NCI-H226 (cell line): ENCODE data around the gene KANSL1L.
"Not testable (repeated sequence)": the region's sequence is repeated elsewhere in the genome, so short reads cannot be mapped to it uniquely, and the experiment has no call there.

Experiments
- DNase-seq: peaks from one replicate; pipeline ENCODE4 v3.0.0-alpha.2; 2015

The KANSL1L gene

DNA sequence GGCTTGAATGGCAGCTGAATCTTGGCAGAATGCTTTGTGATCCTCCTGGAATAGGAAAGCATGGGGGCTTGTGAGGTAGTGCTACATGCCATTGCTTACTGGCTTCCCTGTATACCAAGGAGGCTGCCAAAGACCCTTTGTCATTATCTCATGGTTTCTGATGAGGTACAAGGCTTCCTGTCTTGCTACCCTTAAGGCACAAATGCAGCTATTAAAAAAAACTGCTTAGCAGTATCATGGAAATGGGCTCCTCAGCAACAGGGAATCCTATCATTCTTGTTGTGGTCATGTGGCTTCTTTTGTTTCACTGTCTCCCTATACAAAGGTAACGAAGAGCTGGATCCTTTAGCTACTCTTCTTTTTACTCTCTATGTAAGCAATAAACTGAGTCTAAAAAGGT lies 6.6 kb upstream of the KANSL1L start:
- no peak for DNase-seq

DNA sequence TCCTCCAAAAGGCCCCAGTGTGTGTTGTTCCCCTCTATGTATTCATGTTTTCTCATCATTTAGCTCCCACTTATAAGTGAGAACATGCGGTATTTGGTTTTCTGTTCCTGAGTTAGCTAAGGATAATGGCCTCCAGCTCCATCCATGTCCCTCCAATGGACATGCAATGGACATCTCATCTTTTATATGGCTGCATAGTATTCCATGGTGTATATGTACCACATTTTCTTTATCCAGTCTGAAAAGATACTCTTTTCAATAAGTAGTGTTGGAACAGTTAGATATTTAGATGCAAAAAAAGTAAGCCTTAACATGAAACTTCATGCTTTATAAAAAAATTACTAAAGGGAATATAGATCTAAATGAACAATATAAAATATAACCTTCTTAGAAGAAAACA lies 5.9 kb upstream of the KANSL1L start:
- DNase-seq = not testable (repeated sequence)

GRCh38 chr2:210174086-210174485 lies 2.9 kb upstream of the KANSL1L start:
- DNase-seq = no peak

DNA sequence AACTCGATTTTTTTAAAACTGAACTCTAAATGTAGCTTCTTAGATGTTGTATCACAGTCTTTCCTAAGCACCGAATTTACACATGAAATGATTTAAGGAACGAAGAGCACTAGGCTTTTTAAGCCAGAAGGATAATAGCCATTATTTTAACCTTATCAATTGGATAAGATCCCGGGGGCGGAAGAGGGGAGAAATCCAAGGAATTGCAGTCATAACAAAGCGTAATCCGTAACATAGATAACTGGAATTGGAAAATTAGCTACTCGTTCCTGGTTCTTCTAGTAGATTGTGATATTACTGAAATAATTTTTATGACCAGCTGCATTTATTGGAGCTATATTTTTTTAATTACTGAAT lies 988 bp upstream of the KANSL1L start:
- no peak for DNase-seq

DNA sequence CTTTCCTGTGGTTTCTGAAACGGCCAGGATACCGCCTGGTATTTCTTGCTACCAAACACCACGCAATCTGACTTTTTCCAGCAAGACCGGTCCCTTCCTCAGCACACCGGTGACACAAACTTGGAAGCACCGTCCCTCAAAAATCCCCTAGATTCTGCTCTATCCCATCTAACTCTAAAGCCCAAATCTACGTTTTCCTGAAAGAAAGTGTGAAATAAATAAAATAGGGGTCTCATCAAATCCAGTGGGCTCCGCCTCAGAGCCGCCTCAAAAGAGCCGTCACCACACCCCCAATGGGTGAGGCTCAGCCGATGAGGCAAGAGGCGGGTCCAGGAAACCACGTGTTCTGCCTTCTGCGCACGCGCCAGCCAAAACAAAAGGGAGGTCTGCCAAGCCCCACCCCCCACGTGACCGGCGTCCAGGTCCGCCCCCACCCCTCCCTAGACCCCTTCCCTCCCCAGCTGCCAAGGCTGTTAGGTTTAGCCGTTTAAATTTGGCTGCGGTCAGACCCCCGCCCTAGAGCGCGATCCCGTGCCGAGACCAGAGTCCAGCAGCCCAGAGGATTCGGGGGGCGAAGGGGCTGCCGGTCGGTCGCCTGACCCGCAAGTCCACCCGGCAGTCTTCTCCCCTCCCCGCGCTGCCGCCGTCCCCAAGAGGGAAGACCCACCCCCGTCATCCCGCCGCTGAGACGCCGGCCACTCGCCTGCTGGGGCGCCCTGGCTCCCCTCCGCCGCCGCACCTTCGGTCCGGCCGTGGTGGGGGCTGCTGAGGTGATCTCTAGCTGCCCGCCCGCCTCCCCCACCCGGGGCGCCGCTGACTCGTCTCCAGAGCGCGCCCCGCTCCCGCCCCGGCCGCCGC lies 534 bp downstream of the KANSL1L start:
- DNase-seq = peak; percentile 60

GRCh38 chr2:210170196-210170445 lies 1.1 kb downstream of the KANSL1L start:
- no peak for DNase-seq

DNA sequence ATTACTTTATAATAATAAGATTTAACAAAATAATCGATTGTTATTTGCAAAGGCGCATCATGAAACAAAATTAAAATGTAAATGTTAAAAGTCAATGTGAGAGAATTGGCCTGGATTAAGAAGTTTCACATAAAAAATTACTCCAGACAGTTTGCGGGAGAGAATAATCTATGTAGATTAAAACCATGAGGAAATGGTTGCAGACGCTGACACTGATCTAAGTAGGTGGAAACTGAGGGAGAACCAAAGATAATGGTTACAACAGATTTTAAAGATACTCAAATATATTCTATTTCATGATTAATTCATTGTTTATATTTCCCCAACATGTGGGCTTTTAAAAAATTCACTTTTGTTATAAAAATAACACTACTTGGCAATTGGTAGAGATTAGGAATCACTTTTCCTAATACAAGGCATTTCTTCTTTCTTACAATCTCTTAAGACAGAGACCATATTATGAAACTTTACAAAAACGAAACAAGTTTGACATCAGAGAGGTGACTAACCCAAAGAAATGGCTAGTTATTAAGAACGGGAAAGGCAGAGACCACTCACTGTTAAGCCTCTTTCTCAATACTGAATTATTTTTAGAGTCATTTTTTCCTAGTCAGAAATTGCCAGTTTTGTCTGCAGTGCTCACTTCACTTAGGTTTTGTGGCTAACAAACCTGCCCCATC lies 1.6 kb downstream of the KANSL1L start:
- peak; percentile 2 for DNase-seq

- no peak for DNase-seq
These were observed 4.0 kb downstream of the KANSL1L start for GRCh38 chr2:210167227-210167626.

GRCh38 chr2:210162466-210163124 lies 8.6 kb downstream of the KANSL1L start:
- DNase-seq = no peak

DNA sequence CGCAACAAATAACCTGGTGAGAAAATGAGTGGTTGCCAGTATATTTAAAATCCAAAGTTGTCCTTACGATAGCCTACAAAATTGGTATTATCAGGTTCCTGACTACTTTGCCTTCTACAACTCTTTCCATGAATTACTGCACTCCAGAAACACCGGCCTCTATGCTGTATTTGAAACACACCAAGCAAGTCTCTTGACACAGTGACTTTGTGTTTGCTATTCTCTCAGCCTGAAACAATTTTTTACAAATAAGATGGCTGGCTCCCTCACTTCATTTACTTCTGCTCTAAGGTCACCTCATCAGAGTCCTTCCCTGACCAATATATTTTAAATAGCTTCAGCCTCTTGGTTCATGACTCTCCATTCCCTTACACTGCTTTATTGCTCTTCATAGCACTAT lies 12.2 kb downstream of the KANSL1L start:
- no peak for DNase-seq

DNA sequence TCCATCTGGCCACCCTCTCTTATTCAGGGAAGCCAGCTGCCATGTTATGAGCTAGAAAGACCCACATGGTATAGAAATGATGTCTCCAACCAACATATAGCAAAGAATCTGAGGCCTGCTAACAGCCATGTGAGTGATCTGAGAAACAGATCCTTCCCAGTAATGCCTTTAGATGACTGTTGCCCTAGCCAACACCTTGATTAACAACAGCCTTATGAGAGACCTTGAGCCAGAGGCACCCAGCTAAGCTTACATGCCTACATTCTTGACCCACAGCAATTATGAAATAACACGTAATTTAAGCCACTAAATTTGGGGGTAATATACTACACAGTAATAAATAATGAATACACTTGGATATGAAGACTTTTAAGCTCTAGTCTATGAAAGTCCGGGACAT lies 13.0 kb downstream of the KANSL1L start:
- no peak for DNase-seq

GRCh38 chr2:210157526-210157925 lies 13.7 kb downstream of the KANSL1L start:
- no peak for DNase-seq

- DNase-seq = no peak
These were observed 23.6 kb downstream of the KANSL1L start for GRCh38 chr2:210147614-210148013.

DNA sequence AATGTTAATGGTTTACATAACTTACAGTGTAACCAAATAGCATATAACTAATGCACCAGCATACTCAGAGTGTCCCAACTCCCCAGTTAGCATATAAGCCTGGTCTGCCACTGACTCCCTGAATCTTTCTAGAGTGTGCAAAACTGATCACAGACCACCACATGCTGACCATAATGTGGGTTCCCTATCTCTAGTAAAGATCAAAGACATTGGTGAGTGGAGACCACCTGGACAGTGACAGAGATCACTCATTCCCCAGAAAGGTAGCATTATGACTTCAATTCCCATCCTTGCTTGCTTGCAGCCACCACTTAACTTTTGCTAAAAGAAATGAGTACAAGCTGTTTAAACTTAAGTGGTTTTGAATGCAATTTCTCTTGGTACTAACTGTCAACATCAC lies 39.0 kb downstream of the KANSL1L start:
- DNase-seq = no peak

GRCh38 chr2:210128961-210129360 lies 42.2 kb downstream of the KANSL1L start:
- no peak for DNase-seq

- DNase-seq = no peak
These were observed 57.5 kb downstream of the KANSL1L start for GRCh38 chr2:210113614-210114235.

- no peak for DNase-seq
These were observed 58.3 kb downstream of the KANSL1L start for GRCh38 chr2:210112871-210113270.

- DNase-seq = no peak
These were observed 71.3 kb downstream of the KANSL1L start for GRCh38 chr2:210099940-210100339.

DNA sequence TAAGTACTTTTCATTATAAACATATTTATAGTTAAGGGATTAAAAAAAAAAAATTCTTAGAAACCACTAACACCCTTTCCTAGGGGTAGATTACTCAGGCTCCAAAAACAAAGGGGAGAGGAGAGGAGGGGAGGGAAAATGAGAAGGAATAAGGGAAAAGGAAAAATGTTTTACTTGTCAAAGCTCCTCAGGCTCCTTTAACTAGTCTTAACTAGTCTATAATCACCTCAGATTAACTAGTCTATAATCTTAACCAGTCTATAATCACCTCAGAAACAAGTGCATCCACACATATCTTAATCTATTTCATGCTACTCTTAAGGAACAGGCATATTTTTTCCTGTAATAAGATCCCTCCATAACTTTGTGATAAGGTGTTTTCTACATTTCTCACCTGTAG lies 76.4 kb downstream of the KANSL1L start:
- no peak for DNase-seq

DNA sequence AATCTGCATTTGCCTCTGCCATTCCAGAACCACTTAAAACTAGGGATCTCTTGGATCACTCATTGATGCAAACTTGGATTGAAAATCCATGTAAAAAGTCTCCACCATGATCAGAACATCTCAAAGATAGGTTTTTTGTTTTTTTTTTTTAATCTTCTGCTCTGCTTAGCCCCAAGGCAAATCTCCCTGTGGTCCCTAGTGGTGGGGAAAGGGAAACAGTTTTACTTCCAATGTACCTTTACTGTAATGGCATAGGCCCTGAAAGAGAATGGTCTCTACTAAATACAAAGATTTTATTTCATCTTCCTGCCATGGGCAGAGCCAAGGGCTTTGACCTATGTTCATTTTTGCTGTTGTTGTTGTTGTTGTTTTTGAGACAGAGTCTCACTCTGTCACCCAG lies 78.4 kb downstream of the KANSL1L start:
- no peak for DNase-seq

DNA sequence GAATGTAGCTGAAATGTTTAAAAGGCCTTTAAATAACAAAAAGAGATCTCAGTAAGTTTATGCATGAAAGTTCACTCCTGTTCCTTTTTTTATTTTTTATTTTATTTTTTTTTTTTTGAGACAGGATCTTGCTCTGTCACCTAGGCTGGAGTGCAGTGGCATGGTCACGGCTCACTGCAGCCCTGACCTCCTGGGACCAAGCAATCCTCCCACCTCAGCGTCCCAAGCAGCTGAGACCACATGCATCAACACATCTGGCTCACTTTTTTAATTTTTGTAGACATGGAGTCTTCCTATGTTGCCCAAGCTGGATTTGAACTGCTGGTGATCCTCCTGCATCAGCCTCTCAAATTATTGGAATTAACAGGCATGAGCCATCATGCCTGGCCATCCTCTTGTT lies 84.3 kb downstream of the KANSL1L start:
- no peak for DNase-seq

DNA sequence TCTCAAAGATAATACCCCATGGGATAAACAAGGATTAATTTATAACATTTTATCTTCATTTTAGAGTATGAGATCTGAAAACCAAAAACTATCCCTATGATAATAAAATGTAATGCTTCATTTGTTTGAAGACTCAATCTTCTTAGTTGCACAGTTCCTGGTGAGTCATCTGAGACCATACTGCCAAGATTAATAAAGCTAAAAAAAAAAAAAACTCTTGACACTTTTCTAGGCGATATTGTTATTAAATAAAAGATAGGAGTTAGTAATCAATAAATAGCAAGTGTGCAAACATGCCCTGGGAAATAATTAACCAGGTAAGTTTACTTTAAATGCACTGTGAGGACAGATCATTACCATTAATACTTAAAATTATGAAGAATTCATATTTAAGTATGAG lies 84.9 kb downstream of the KANSL1L start:
- no peak for DNase-seq

DNA sequence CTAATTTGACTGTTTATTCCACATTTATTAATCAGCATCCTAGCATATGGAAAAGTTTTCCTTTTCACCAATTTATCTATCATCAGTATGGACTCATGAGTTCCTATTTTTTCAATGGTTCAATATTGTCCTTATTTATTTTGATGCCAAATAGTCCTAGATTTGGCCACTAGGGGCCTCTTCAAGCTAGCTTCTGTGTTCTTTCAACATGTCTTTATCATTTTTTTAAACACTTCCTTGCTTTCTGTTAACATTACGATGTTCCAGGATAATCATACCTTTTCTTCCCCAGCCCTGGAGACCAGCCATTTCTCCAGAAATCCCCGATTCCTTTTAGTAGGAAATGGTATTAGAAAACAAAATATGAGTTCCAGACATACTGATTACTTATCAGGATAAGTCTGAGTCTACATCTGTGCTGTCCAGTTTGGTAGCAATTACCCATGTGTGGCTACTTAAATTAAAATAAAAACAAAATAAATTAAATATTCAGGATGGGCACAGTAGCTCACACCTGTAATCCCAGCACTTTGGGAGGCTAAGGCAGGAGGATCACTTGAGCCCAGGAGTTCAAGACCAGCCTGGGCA lies 98.2 kb downstream of the KANSL1L start:
- DNase-seq = no peak

DNA sequence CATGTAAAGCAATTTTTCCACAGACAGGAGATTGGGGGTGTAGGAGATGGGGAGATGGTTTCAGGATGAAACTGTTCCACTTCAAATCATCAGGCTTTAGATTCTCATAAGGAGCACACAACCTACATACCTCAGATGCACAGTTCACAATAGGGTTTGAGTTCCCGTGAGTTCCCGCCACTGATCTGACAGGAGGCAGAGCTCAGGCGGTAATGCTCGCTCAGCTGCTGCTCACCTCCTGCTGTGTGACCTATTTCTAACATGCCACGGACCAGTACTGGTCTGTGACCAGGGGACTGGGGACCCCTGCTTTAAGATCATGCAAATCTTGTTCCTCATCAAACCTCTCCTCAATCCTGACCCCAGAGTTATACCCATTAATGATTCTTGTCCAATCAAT lies 98.7 kb downstream of the KANSL1L start:
- DNase-seq = no peak
